KMS-11 (cell line): ENCODE data around the gene KLK3.

ENCODE experiments used
- H2AFZ ChIP-seq: fragments of 200-600 bp; sonication (generic); 2 replicates; pipeline ENCODE4 v1.6.1; 2016; ENCODE audit warnings: antibody characterized with exemption, mixed run types, low read depth
- H3K27ac ChIP-seq: fragments of 200-600 bp; sonication (generic); 2 replicates; pipeline ENCODE4 v1.6.1; 2016; ENCODE audit warnings: mild to moderate bottlenecking, mixed run types
- H3K27me3 ChIP-seq: fragments of 200-600 bp; sonication (generic); 2 replicates; pipeline ENCODE4 v1.6.1; 2017; ENCODE audit warnings: mild to moderate bottlenecking, low read depth, mixed run types, moderate library complexity; ENCODE audit not compliant: insufficient read depth
- H3K36me3 ChIP-seq: fragments of 200-600 bp; sonication (generic); 2 replicates; pipeline ENCODE4 v1.6.1; 2017; ENCODE audit warnings: mild to moderate bottlenecking, mixed run types; ENCODE audit not compliant: insufficient read depth
- H3K4me1 ChIP-seq: fragments of 200-600 bp; sonication (generic); 2 replicates; pipeline ENCODE4 v1.6.1; 2016; ENCODE audit warnings: mild to moderate bottlenecking, low read depth, mixed run types; ENCODE audit not compliant: poor library complexity, severe bottlenecking
- H3K4me2 ChIP-seq: fragments of 200-600 bp; sonication (generic); 2 replicates; pipeline ENCODE4 v1.7.0; 2016; ENCODE audit warnings: mild to moderate bottlenecking, mixed run types
- H3K4me3 ChIP-seq: fragments of 200-600 bp; sonication (generic); IDR thresholded peaks from 2 replicates; pipeline ENCODE4 v1.6.1; 2017; ENCODE audit warnings: low read depth, low read length, mixed read lengths; ENCODE audit not compliant: insufficient read depth
- H3K79me2 ChIP-seq: fragments of 200-600 bp; sonication (generic); 2 replicates; pipeline ENCODE4 v1.6.1; 2016; ENCODE audit warnings: low read depth, mixed run types; ENCODE audit not compliant: insufficient read depth
- H3K9ac ChIP-seq: fragments of 200-600 bp; sonication (generic); 2 replicates; pipeline ENCODE4 v1.6.1; 2016; ENCODE audit warnings: mild to moderate bottlenecking, mixed run types
- H4K20me1 ChIP-seq: fragments of 200-600 bp; sonication (generic); 2 replicates; pipeline ENCODE4 v1.6.1; 2016; ENCODE audit warnings: mild to moderate bottlenecking, mixed run types; ENCODE audit not compliant: insufficient read depth
- TF ChIP-seq, protein P1 (sequence below): fragments of 200-600 bp; sonication (generic); conservative IDR thresholded peaks from 2 replicates; pipeline ENCODE4 v1.6.1; 2017; ENCODE audit warnings: low read depth, mild to moderate bottlenecking, antibody characterized with exemption, low read length, moderate library complexity, mixed read lengths

Gene KLK3

GRCh38 chr19:50859849-50860248, 5.1 kb downstream of the KLK3 start:
- H3K79me2 ChIP-seq, result no peaks in the 10 kb centered on the region
- H4K20me1 ChIP-seq, result no peaks in the 10 kb centered on the region
- H3K36me3 ChIP-seq, result no peaks in the 10 kb centered on the region
- no peak overlapping the region for H3K27ac ChIP-seq
- no peaks in the 10 kb centered on the region for H3K4me1 ChIP-seq
- TF ChIP-seq, protein P1, sequence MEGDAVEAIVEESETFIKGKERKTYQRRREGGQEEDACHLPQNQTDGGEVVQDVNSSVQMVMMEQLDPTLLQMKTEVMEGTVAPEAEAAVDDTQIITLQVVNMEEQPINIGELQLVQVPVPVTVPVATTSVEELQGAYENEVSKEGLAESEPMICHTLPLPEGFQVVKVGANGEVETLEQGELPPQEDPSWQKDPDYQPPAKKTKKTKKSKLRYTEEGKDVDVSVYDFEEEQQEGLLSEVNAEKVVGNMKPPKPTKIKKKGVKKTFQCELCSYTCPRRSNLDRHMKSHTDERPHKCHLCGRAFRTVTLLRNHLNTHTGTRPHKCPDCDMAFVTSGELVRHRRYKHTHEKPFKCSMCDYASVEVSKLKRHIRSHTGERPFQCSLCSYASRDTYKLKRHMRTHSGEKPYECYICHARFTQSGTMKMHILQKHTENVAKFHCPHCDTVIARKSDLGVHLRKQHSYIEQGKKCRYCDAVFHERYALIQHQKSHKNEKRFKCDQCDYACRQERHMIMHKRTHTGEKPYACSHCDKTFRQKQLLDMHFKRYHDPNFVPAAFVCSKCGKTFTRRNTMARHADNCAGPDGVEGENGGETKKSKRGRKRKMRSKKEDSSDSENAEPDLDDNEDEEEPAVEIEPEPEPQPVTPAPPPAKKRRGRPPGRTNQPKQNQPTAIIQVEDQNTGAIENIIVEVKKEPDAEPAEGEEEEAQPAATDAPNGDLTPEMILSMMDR, result no peak
- no peaks in the 10 kb centered on the region; the same call in 1 of the 2 replicates for H3K27me3 ChIP-seq
- no peak overlapping the region for H3K9ac ChIP-seq
- H2AFZ ChIP-seq, result no peak overlapping the region
- H3K4me2 ChIP-seq, result no peak overlapping the region
- no peak overlapping the region for H3K4me3 ChIP-seq

DNA sequence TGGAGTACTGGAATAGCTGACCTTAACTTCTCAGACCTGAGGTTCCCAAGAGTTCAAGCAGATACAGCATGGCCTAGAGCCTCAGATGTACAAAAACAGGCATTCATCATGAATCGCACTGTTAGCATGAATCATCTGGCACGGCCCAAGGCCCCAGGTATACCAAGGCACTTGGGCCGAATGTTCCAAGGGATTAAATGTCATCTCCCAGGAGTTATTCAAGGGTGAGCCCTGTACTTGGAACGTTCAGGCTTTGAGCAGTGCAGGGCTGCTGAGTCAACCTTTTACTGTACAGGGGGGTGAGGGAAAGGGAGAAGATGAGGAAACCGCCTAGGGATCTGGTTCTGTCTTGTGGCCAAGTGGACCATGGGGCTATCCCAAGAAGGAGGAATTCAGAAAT, 6.3 kb downstream of the KLK3 start:
- H3K9ac ChIP-seq, result no peak overlapping the region
- no peaks in the 10 kb centered on the region for H3K79me2 ChIP-seq
- TF ChIP-seq, protein P1, result no peak
- H4K20me1 ChIP-seq, result no peaks in the 10 kb centered on the region
- no peak overlapping the region for H3K4me3 ChIP-seq
- H3K4me1 ChIP-seq, result no peaks in the 10 kb centered on the region
- no peaks in the 10 kb centered on the region; the same call in 1 of the 2 replicates for H3K27me3 ChIP-seq
- H3K27ac ChIP-seq, result no peak overlapping the region
- no peaks in the 10 kb centered on the region for H3K36me3 ChIP-seq
- no peak overlapping the region for H2AFZ ChIP-seq
- no peak overlapping the region for H3K4me2 ChIP-seq

DNA sequence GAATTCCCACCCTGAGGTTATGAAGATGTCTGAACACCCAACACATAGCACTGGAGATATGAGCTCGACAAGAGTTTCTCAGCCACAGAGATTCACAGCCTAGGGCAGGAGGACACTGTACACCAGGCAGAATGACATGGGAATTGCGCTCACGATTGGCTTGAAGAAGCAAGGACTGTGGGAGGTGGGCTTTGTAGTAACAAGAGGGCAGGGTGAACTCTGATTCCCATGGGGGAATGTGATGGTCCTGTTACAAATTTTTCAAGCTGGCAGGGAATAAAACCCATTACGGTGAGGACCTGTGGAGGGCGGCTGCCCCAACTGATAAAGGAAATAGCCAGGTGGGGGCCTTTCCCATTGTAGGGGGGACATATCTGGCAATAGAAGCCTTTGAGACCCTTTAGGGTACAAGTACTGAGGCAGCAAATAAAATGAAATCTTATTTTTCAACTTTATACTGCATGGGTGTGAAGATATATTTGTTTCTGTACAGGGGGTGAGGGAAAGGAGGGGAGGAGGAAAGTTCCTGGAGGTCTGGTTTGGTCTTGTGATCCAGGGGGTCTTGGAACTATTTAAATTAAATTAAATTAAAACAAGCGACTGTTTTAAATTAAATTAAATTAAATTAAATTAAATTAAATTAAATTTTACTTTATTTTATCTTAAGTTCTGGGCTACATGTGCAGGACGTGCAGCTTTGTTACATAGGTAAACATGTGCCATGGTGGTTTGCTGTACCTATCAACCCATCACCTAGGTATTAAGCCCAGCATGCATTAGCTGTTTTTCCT, 7.0 kb downstream of the KLK3 start:
- no peaks in the 10 kb centered on the region for H4K20me1 ChIP-seq
- H3K4me1 ChIP-seq, result no peaks in the 10 kb centered on the region
- no peak overlapping the region for H3K4me2 ChIP-seq
- H3K27me3 ChIP-seq, result no peaks in the 10 kb centered on the region; the same call in 1 of the 2 replicates
- H2AFZ ChIP-seq, result no peak overlapping the region
- no peak overlapping the region for H3K4me3 ChIP-seq
- no peaks in the 10 kb centered on the region for H3K79me2 ChIP-seq
- no peak overlapping the region for H3K9ac ChIP-seq
- H3K27ac ChIP-seq, result no peak overlapping the region
- H3K36me3 ChIP-seq, result no peaks in the 10 kb centered on the region
- TF ChIP-seq, protein P1, result no peak

DNA sequence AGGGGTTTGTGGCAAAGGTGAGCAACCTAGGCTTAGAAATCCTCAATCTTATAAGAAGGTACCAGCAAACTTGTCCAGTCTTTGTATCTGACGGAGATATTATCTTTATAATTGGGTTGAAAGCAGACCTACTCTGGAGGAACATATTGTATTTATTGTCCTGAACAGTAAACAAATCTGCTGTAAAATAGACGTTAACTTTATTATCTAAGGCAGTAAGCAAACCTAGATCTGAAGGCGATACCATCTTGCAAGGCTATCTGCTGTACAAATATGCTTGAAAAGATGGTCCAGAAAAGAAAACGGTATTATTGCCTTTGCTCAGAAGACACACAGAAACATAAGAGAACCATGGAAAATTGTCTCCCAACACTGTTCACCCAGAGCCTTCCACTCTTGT, 14.8 kb downstream of the KLK3 start:
- H2AFZ ChIP-seq, result no peak overlapping the region
- H3K4me1 ChIP-seq, result no peaks in the 10 kb centered on the region
- TF ChIP-seq, protein P1, result no peak
- H4K20me1 ChIP-seq, result no peaks in the 10 kb centered on the region
- peaks cover 3% of the 10 kb centered on the region; the same call in 1 of the 2 replicates for H3K27me3 ChIP-seq
- no peak overlapping the region for H3K27ac ChIP-seq
- H3K4me3 ChIP-seq, result no peak overlapping the region
- H3K4me2 ChIP-seq, result no peak overlapping the region
- no peaks in the 10 kb centered on the region for H3K36me3 ChIP-seq
- no peaks in the 10 kb centered on the region for H3K79me2 ChIP-seq
- H3K9ac ChIP-seq, result no peak overlapping the region
